ENCODE measurements around the gene SETDB1. TPM values are rescaled to one million over a fixed set of nuclear protein-coding genes. Genes with fewer than 3 reads are reported as not detected.

Gene SETDB1
- polyA plus RNA-seq, 1 of the 3 experiments (the other 2 are of a cell fraction), result 29.9 TPM

- POLR2A ChIA-PET, result no interaction called here
- Histone ChIP-seq H3K4me1 (ENCODE audit: control insufficient read depth in 1 of 2, insufficient read depth in 2 of 2, low read depth in 1 of 2, low read length in 1 of 2) (no peaks in the 10 kb centered on the region), H3F3A (replicated peaks; ENCODE audit: insufficient read depth) (no peaks in the 10 kb centered on the region), H3K27me3 (ENCODE audit: insufficient read depth) (no peaks in the 10 kb centered on the region), H4K20me1 (ENCODE audit: insufficient read depth) (no peaks in the 10 kb centered on the region), H2AFZ (ENCODE audit: low read depth) (no peak overlapping the region), H3K4me2 (no peak overlapping the region), H3K36me3 (replicated peaks in 1 of 2; ENCODE audit: control insufficient read depth in 1 of 2, insufficient read depth in 2 of 2, low read length in 1 of 2) (no peaks in the 10 kb centered on the region), H3K9me3 (no peaks in the 10 kb centered on the region), H3K79me2 (ENCODE audit: insufficient read depth) (no peaks in the 10 kb centered on the region), H3K27ac (ENCODE audit: low read depth in 2 of 2, low read length in 1 of 2) (no peak overlapping the region), H3K9me2 (no peaks in the 10 kb centered on the region), H3K4me3 (ENCODE audit: low read depth in 2 of 2, low read length in 1 of 2) (no peak overlapping the region), H3K9ac (no peak overlapping the region)
- no peak for TF ChIP-seq POLR2AphosphoS5 (IDR thresholded peaks at IDR 0.05; ENCODE audit: low read depth, low read length)
- no peak for DNase-seq
- CTCF ChIA-PET, result interaction anchor here (3.0 kb wide), 1 partner anchor 15 kb away, joined by 10 read pairs; no protein-coding TSS in a partner anchor
- 70% methylated on average over 2 of the region's 2 CpGs for WGBS (ENCODE audit: low lambda C conversion rate)
Observed at GRCh38 chr1:150906813-150907212, 19.4 kb upstream of the SETDB1 start.

GRCh38 chr1:150909585-150910180 is 16.5 kb upstream of the SETDB1 start:
- no peak for DNase-seq
- ChIA-PET POLR2A (no interaction called here), CTCF (interaction anchor here (2.0 kb wide), 1 partner anchor 13 kb away, joined by 4 read pairs; no protein-coding TSS in a partner anchor)
- Histone ChIP-seq H4K20me1 (ENCODE audit: insufficient read depth) (no peaks in the 10 kb centered on the region), H3F3A (replicated peaks; ENCODE audit: insufficient read depth) (no peaks in the 10 kb centered on the region), H3K9me2 (no peaks in the 10 kb centered on the region), H3K27ac (ENCODE audit: low read depth in 2 of 2, low read length in 1 of 2) (no peak overlapping the region), H3K4me3 (ENCODE audit: low read depth in 2 of 2, low read length in 1 of 2) (no peak overlapping the region), H3K9ac (no peak overlapping the region), H2AFZ (ENCODE audit: low read depth) (no peak overlapping the region), H3K4me1 (ENCODE audit: control insufficient read depth in 1 of 2, insufficient read depth in 2 of 2, low read depth in 1 of 2, low read length in 1 of 2) (no peaks in the 10 kb centered on the region), H3K9me3 (no peaks in the 10 kb centered on the region), H3K4me2 (no peak overlapping the region), H3K36me3 (replicated peaks in 1 of 2; ENCODE audit: control insufficient read depth in 1 of 2, insufficient read depth in 2 of 2, low read length in 1 of 2) (no peaks in the 10 kb centered on the region), H3K27me3 (ENCODE audit: insufficient read depth) (no peaks in the 10 kb centered on the region), H3K79me2 (ENCODE audit: insufficient read depth) (no peaks in the 10 kb centered on the region)
- WGBS (ENCODE audit: low lambda C conversion rate), result 59% methylated on average over 4 of the region's 4 CpGs
- TF ChIP-seq MEF2A (IDR thresholded peaks at IDR 0.05; ENCODE audit: borderline replicate concordance, low read depth) (no peak), RCOR1 (IDR thresholded peaks at IDR 0.05; ENCODE audit: low read length) (no peak), TAF1 (IDR thresholded peaks at IDR 0.05; ENCODE audit: borderline replicate concordance, low read depth, low read length) (no peak), NRF1 (IDR thresholded peaks at IDR 0.05; ENCODE audit: low read depth, low read length) (no peak), REST (IDR thresholded peaks at IDR 0.05; ENCODE audit: low read depth, low read length) (no peak), NFIC (IDR thresholded peaks at IDR 0.05; ENCODE audit: borderline replicate concordance) (no peak), EZH2phosphoT487 (IDR thresholded peaks at IDR 0.05; ENCODE audit: borderline replicate concordance, low read depth) (no peak), TCF12 (IDR thresholded peaks at IDR 0.05) (no peak), CHD2 (IDR thresholded peaks at IDR 0.05; ENCODE audit: low read length, partially characterized antibody) (no peak), GATA2 (CRISPR knock-in tag; IDR thresholded peaks at IDR 0.05) (no peak), ELF1 (IDR thresholded peaks at IDR 0.05) (no peak), MXI1 (IDR thresholded peaks at IDR 0.05; ENCODE audit: low read depth, low read length) (no peak), POLR2AphosphoS5 (IDR thresholded peaks at IDR 0.05; ENCODE audit: low read depth, low read length) (no peak), TEAD4 (IDR thresholded peaks at IDR 0.05; ENCODE audit: borderline replicate concordance, insufficient read depth) (no peak), USF2 (IDR thresholded peaks at IDR 0.05; ENCODE audit: borderline replicate concordance, low read depth, low read length) (no peak), YY1 (IDR thresholded peaks at IDR 0.05; ENCODE audit: low read depth) (no peak), RXRA (IDR thresholded peaks at IDR 0.05; ENCODE audit: borderline replicate concordance, low read depth) (no peak)
- TF ChIP-seq, protein P1, sequence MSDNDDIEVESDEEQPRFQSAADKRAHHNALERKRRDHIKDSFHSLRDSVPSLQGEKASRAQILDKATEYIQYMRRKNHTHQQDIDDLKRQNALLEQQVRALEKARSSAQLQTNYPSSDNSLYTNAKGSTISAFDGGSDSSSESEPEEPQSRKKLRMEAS (IDR thresholded peaks at IDR 0.05; ENCODE audit: low read depth), result no peak
- TF ChIP-seq, protein P2, sequence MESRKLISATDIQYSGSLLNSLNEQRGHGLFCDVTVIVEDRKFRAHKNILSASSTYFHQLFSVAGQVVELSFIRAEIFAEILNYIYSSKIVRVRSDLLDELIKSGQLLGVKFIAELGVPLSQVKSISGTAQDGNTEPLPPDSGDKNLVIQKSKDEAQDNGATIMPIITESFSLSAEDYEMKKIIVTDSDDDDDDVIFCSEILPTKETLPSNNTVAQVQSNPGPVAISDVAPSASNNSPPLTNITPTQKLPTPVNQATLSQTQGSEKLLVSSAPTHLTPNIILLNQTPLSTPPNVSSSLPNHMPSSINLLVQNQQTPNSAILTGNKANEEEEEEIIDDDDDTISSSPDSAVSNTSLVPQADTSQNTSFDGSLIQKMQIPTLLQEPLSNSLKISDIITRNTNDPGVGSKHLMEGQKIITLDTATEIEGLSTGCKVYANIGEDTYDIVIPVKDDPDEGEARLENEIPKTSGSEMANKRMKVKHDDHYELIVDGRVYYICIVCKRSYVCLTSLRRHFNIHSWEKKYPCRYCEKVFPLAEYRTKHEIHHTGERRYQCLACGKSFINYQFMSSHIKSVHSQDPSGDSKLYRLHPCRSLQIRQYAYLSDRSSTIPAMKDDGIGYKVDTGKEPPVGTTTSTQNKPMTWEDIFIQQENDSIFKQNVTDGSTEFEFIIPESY (IDR thresholded peaks at IDR 0.05; ENCODE audit: borderline replicate concordance, low read depth), result no peak
- TF ChIP-seq, protein P3, sequence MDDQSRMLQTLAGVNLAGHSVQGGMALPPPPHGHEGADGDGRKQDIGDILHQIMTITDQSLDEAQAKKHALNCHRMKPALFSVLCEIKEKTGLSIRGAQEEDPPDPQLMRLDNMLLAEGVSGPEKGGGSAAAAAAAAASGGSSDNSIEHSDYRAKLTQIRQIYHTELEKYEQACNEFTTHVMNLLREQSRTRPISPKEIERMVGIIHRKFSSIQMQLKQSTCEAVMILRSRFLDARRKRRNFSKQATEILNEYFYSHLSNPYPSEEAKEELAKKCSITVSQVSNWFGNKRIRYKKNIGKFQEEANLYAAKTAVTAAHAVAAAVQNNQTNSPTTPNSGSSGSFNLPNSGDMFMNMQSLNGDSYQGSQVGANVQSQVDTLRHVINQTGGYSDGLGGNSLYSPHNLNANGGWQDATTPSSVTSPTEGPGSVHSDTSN (IDR thresholded peaks at IDR 0.05), result no peak
